ENCODE measurements around the gene RAP2A. TPM values are rescaled to one million over a fixed set of nuclear protein-coding genes. Genes with fewer than 3 reads are reported as not detected.
A peak's percentile ranks its signal among the peaks of the same experiment; 100 is the strongest.

RAP2A gene
- total RNA-seq (10 to 100 TPM; 30.8 to 34.5 TPM), polyA plus RNA-seq (10 to 100 TPM; 32.3 to 41.7 TPM)
- long read RNA-seq, donor 1, full-length matches to known transcripts = 2 of 5 reads
- long read RNA-seq, donor 1, partial matches to known transcripts = 0 of 5 reads
- long read RNA-seq, donor 1, other reads (novel, unspliced or antisense) = 3 of 5 reads
- long read RNA-seq, donor 2, full-length matches to known transcripts = 8 of 13 reads
- long read RNA-seq, donor 2, partial matches to known transcripts = 0 of 13 reads
- long read RNA-seq, donor 2, other reads (novel, unspliced or antisense) = 5 of 13 reads

GRCh38 chr13:97433727-97434396, at the start of gene RAP2A:
Gene RAP2A (plus strand): TSS chr13:97434169. CDS start chr13:97434471, 302 bp downstream.
- WGBS, 2 donors = 0 to 1% methylated on average over 60 to 94 of the region's 94 CpGs
- ATAC-seq (ENCODE audit: low FRiP score) (peak; percentile 92), DNase-seq (peak; percentile 95 to 96)
- Histone ChIP-seq H3K4me1 (ENCODE audit: control insufficient read depth in 1 of 2, insufficient read depth in 2 of 2, low read length in 2 of 2) (peaks cover 3 to 7% of the 10 kb centered on the region in 2 donors), H3K27ac (ENCODE audit: low read depth in 1 of 2, low read length in 2 of 2) (peak within 1 kb of the TSS; percentile 96 to 100), H3K27me3 (ENCODE audit: control insufficient read depth in 1 of 2, insufficient read depth in 2 of 2, low read length in 1 of 2) (no peaks in the 10 kb centered on the region), H3K4me3 (ENCODE audit: low read length in 2 of 2) (peak within 1 kb of the TSS; percentile 91 to 96), H3K9me3 (ENCODE audit: control insufficient read depth, low read length) (no peaks in the 10 kb centered on the region), H3K36me3 (ENCODE audit: control insufficient read depth in 1 of 2, insufficient read depth in 2 of 2, low read length in 1 of 2) (no peaks in the 10 kb centered on the region)
- intact Hi-C loops (cut with DNase I) = loop anchor here (10.0 kb wide), 2 partner anchors 179 to 319 kb away; no protein-coding TSS in a partner anchor

- ATAC-seq (ENCODE audit: low FRiP score) (no peak), DNase-seq (no peak)
- intact Hi-C loops (cut with DNase I) = no loop called here
- Histone ChIP-seq H3K27me3 (ENCODE audit: control insufficient read depth in 1 of 2, insufficient read depth in 2 of 2, low read length in 1 of 2) (no peaks in the 10 kb centered on the region), H3K4me1 (ENCODE audit: control insufficient read depth in 1 of 2, insufficient read depth in 2 of 2, low read length in 2 of 2) (peaks cover 3 to 10% of the 10 kb centered on the region in 2 donors), H3K27ac (ENCODE audit: low read depth in 1 of 2, low read length in 2 of 2) (no peak overlapping the region), H3K4me3 (ENCODE audit: low read length in 2 of 2) (no peak overlapping the region), H3K36me3 (ENCODE audit: control insufficient read depth in 1 of 2, insufficient read depth in 2 of 2, low read length in 1 of 2) (no peaks in the 10 kb centered on the region), H3K9me3 (ENCODE audit: control insufficient read depth, low read length) (no peaks in the 10 kb centered on the region)
- WGBS, 2 donors = 38 to 49% methylated on average over 2 of the region's 2 CpGs
These were observed 49.6 kb upstream of the RAP2A start for GRCh38 chr13:97384371-97384770.

GRCh38 chr13:97385146-97385545, 48.8 kb upstream of the RAP2A start:
- DNase-seq (no peak), ATAC-seq (ENCODE audit: low FRiP score) (no peak)

GRCh38 chr13:97385854-97386253, 48.1 kb upstream of the RAP2A start:
- Histone ChIP-seq H3K27me3 (ENCODE audit: control insufficient read depth in 1 of 2, insufficient read depth in 2 of 2, low read length in 1 of 2) (no peaks in the 10 kb centered on the region), H3K9me3 (ENCODE audit: control insufficient read depth, low read length) (no peaks in the 10 kb centered on the region), H3K36me3 (ENCODE audit: control insufficient read depth in 1 of 2, insufficient read depth in 2 of 2, low read length in 1 of 2) (no peaks in the 10 kb centered on the region), H3K27ac (ENCODE audit: low read depth in 1 of 2, low read length in 2 of 2) (no peak overlapping the region), H3K4me1 (ENCODE audit: control insufficient read depth in 1 of 2, insufficient read depth in 2 of 2, low read length in 2 of 2) (peaks cover 3 to 10% of the 10 kb centered on the region in 2 donors), H3K4me3 (ENCODE audit: low read length in 2 of 2) (no peak overlapping the region)
- intact Hi-C loops (cut with DNase I) = no loop called here
- WGBS, 2 donors = 85 to 88% methylated on average over 3 of the region's 3 CpGs
- DNase-seq (no peak), ATAC-seq (ENCODE audit: low FRiP score) (no peak)

More at GRCh38 chr13:97385146-97385545, 48.8 kb upstream of the RAP2A start:
- no peaks in the 10 kb centered on the region for H3K27me3 ChIP-seq (ENCODE audit: control insufficient read depth in 1 of 2, insufficient read depth in 2 of 2, low read length in 1 of 2)
- H3K27ac ChIP-seq (ENCODE audit: low read depth in 1 of 2, low read length in 2 of 2) = no peak overlapping the region
- H3K9me3 ChIP-seq (ENCODE audit: control insufficient read depth, low read length) = no peaks in the 10 kb centered on the region
- no peaks in the 10 kb centered on the region for H3K36me3 ChIP-seq (ENCODE audit: control insufficient read depth in 1 of 2, insufficient read depth in 2 of 2, low read length in 1 of 2)
- H3K4me1 ChIP-seq (ENCODE audit: control insufficient read depth in 1 of 2, insufficient read depth in 2 of 2, low read length in 2 of 2) = peaks cover 3 to 10% of the 10 kb centered on the region in 2 donors
- no peak overlapping the region for H3K4me3 ChIP-seq (ENCODE audit: low read length in 2 of 2)
- intact Hi-C loops (cut with DNase I) = no loop called here

- 86 to 87% methylated on average over 4 of the region's 4 CpGs for WGBS, 2 donors
- Histone ChIP-seq H3K27me3 (ENCODE audit: control insufficient read depth in 1 of 2, insufficient read depth in 2 of 2, low read length in 1 of 2) (no peaks in the 10 kb centered on the region), H3K9me3 (ENCODE audit: control insufficient read depth, low read length) (no peaks in the 10 kb centered on the region), H3K36me3 (ENCODE audit: control insufficient read depth in 1 of 2, insufficient read depth in 2 of 2, low read length in 1 of 2) (no peaks in the 10 kb centered on the region), H3K4me1 (ENCODE audit: control insufficient read depth in 1 of 2, insufficient read depth in 2 of 2, low read length in 2 of 2) (peaks cover 3 to 10% of the 10 kb centered on the region in 2 donors), H3K27ac (ENCODE audit: low read depth in 1 of 2, low read length in 2 of 2) (no peak overlapping the region), H3K4me3 (ENCODE audit: low read length in 2 of 2) (no peak overlapping the region)
- intact Hi-C loops (cut with DNase I) = no loop called here
- ATAC-seq (ENCODE audit: low FRiP score) (peak; percentile 44), DNase-seq (peak; percentile 66 to 75)
These were observed 47.0 kb upstream of the RAP2A start for GRCh38 chr13:97386801-97387484.

GRCh38 chr13:97387485-97387839, 46.5 kb upstream of the RAP2A start:
- 94 to 96% methylated on average over 5 of the region's 5 CpGs for WGBS, 2 donors
- no peaks in the 10 kb centered on the region for H3K27me3 ChIP-seq (ENCODE audit: control insufficient read depth in 1 of 2, insufficient read depth in 2 of 2, low read length in 1 of 2)
- intact Hi-C loops (cut with DNase I) = no loop called here
- H3K4me3 ChIP-seq (ENCODE audit: low read length in 2 of 2) = no peak overlapping the region
- no peak for DNase-seq
- H3K27ac ChIP-seq (ENCODE audit: low read depth in 1 of 2, low read length in 2 of 2) = no peak overlapping the region
- H3K36me3 ChIP-seq (ENCODE audit: control insufficient read depth in 1 of 2, insufficient read depth in 2 of 2, low read length in 1 of 2) = no peaks in the 10 kb centered on the region
- ATAC-seq (ENCODE audit: low FRiP score) = peak; percentile 59
- H3K9me3 ChIP-seq (ENCODE audit: control insufficient read depth, low read length) = no peaks in the 10 kb centered on the region
- peaks cover 3 to 10% of the 10 kb centered on the region in 2 donors for H3K4me1 ChIP-seq (ENCODE audit: control insufficient read depth in 1 of 2, insufficient read depth in 2 of 2, low read length in 2 of 2)

- H3K4me1 ChIP-seq (ENCODE audit: control insufficient read depth in 1 of 2, insufficient read depth in 2 of 2, low read length in 2 of 2) = peaks cover 3 to 10% of the 10 kb centered on the region in 2 donors
- no peak for ATAC-seq (ENCODE audit: low FRiP score)
These were observed 46.1 kb upstream of the RAP2A start for GRCh38 chr13:97387890-97388289.

GRCh38 chr13:97388373-97388772, 45.6 kb upstream of the RAP2A start:
- Histone ChIP-seq H3K27me3 (ENCODE audit: control insufficient read depth in 1 of 2, insufficient read depth in 2 of 2, low read length in 1 of 2) (no peaks in the 10 kb centered on the region), H3K4me1 (ENCODE audit: control insufficient read depth in 1 of 2, insufficient read depth in 2 of 2, low read length in 2 of 2) (peaks cover 3 to 10% of the 10 kb centered on the region in 2 donors), H3K27ac (ENCODE audit: low read depth in 1 of 2, low read length in 2 of 2) (no peak overlapping the region), H3K4me3 (ENCODE audit: low read length in 2 of 2) (no peak overlapping the region), H3K9me3 (ENCODE audit: control insufficient read depth, low read length) (no peaks in the 10 kb centered on the region), H3K36me3 (ENCODE audit: control insufficient read depth in 1 of 2, insufficient read depth in 2 of 2, low read length in 1 of 2) (no peaks in the 10 kb centered on the region)
- DNase-seq (no peak), ATAC-seq (ENCODE audit: low FRiP score) (no peak)
- WGBS, 2 donors = 69 to 72% methylated on average over 3 of the region's 3 CpGs
- intact Hi-C loops (cut with DNase I) = no loop called here

More at GRCh38 chr13:97387890-97388289, 46.1 kb upstream of the RAP2A start:
- H3K4me3 ChIP-seq (ENCODE audit: low read length in 2 of 2) = no peak overlapping the region
- no peak overlapping the region for H3K27ac ChIP-seq (ENCODE audit: low read depth in 1 of 2, low read length in 2 of 2)
- intact Hi-C loops (cut with DNase I) = no loop called here
- H3K27me3 ChIP-seq (ENCODE audit: control insufficient read depth in 1 of 2, insufficient read depth in 2 of 2, low read length in 1 of 2) = no peaks in the 10 kb centered on the region
- DNase-seq = no peak
- H3K9me3 ChIP-seq (ENCODE audit: control insufficient read depth, low read length) = no peaks in the 10 kb centered on the region
- 96% methylated on average over 1 of the region's 1 CpG for WGBS, 2 donors
- no peaks in the 10 kb centered on the region for H3K36me3 ChIP-seq (ENCODE audit: control insufficient read depth in 1 of 2, insufficient read depth in 2 of 2, low read length in 1 of 2)
